ENCODE results near the gene CCS. TPM values are rescaled to one million over a fixed set of nuclear protein-coding genes. Genes with fewer than 3 reads are reported as not detected.
A peak's percentile ranks its signal among the peaks of the same experiment; 100 is the strongest.

CCS gene
- total RNA-seq, 3 donors from 2014 or later (not counting 1 experiment from before 2014, with no cell fraction given): 27.1 to 35.6 (median 32.4) TPM

GRCh38 chr11:66607126-66607834 is 14.3 kb downstream of the CCS start:
- Mint-ChIP-seq H3K27ac (no peak overlapping the region), H3K9me3 (no peaks in the 10 kb centered on the region), H3K27me3 (ENCODE audit: low read depth in 2 of 2) (no peaks in the 10 kb centered on the region), H3K36me3 (no peaks in the 10 kb centered on the region), H3K4me3 (no peak overlapping the region), H3K4me1 (peaks cover 5 to 15% of the 10 kb centered on the region in 2 donors)
- H3K27ac ChIP-seq (ENCODE audit: low read length): no peak overlapping the region
- DNase-seq (no peak), ATAC-seq (no peak)
- H3K27me3 ChIP-seq (ENCODE audit: control insufficient read depth, insufficient read depth, low read length): no peaks in the 10 kb centered on the region
- 91% methylated on average over 8 of the region's 8 CpGs for WGBS (ENCODE audit: insufficient coverage)
- peaks cover 19% of the 10 kb centered on the region for H3K4me1 ChIP-seq (ENCODE audit: control insufficient read depth, insufficient read depth, low read length)
- H3K36me3 ChIP-seq (ENCODE audit: control insufficient read depth, insufficient read depth, low read length): peaks cover 17% of the 10 kb centered on the region
- H3K4me3 ChIP-seq (ENCODE audit: low read length): no peak overlapping the region
- no peaks in the 10 kb centered on the region for H3K9me3 ChIP-seq (ENCODE audit: control insufficient read depth, insufficient read depth, low read length)
- TF ChIP-seq CTCF (IDR thresholded peaks at IDR 0.05): no peak
- intact Hi-C loops (cut with micrococcal nuclease): no loop called here

GRCh38 chr11:66609721-66610617 is 17.0 kb downstream of the CCS start:
- Histone ChIP-seq H3K4me1 (ENCODE audit: control insufficient read depth, insufficient read depth, low read length) (peaks cover 19% of the 10 kb centered on the region), H3K36me3 (ENCODE audit: control insufficient read depth, insufficient read depth, low read length) (peaks cover 13% of the 10 kb centered on the region), H3K27me3 (ENCODE audit: control insufficient read depth, insufficient read depth, low read length) (no peaks in the 10 kb centered on the region), H3K4me3 (ENCODE audit: low read length) (no peak overlapping the region), H3K9me3 (ENCODE audit: control insufficient read depth, insufficient read depth, low read length) (no peaks in the 10 kb centered on the region), H3K27ac (ENCODE audit: low read length) (peak overlapping the region; percentile 49)
- intact Hi-C loops (cut with micrococcal nuclease): no loop called here
- TF ChIP-seq CTCF (IDR thresholded peaks at IDR 0.05): no peak
- peak overlapping the region; percentile 75 to 78 for H3K27ac Mint-ChIP-seq
- H3K9me3 Mint-ChIP-seq: no peaks in the 10 kb centered on the region
- DNase-seq (no peak), ATAC-seq (peak; percentile 57 to 74 (median 60))
- H3K4me3 Mint-ChIP-seq: peak overlapping the region; percentile 32
- 68% methylated on average over 3 of the region's 4 CpGs for WGBS (ENCODE audit: insufficient coverage)
- no peaks in the 10 kb centered on the region for H3K36me3 Mint-ChIP-seq
- no peaks in the 10 kb centered on the region for H3K27me3 Mint-ChIP-seq (ENCODE audit: low read depth in 2 of 2)
- peaks cover 5 to 15% of the 10 kb centered on the region in 2 donors for H3K4me1 Mint-ChIP-seq

GRCh38 chr11:66612458-66612857 is 19.5 kb downstream of the CCS start:
- TF ChIP-seq CTCF (IDR thresholded peaks at IDR 0.05): no peak
- no peak overlapping the region for H3K27ac Mint-ChIP-seq
- no peak overlapping the region for H3K27ac ChIP-seq (ENCODE audit: low read length)
- WGBS (ENCODE audit: insufficient coverage): 100% methylated on average over 1 of the region's 1 CpG
- no peaks in the 10 kb centered on the region for H3K9me3 ChIP-seq (ENCODE audit: control insufficient read depth, insufficient read depth, low read length)
- H3K9me3 Mint-ChIP-seq: no peaks in the 10 kb centered on the region
- peaks cover 29% of the 10 kb centered on the region for H3K4me1 ChIP-seq (ENCODE audit: control insufficient read depth, insufficient read depth, low read length)
- no peaks in the 10 kb centered on the region for H3K36me3 ChIP-seq (ENCODE audit: control insufficient read depth, insufficient read depth, low read length)
- ATAC-seq: no peak
- no peaks in the 10 kb centered on the region for H3K27me3 Mint-ChIP-seq (ENCODE audit: low read depth in 2 of 2)
- intact Hi-C loops (cut with micrococcal nuclease): no loop called here
- no peaks in the 10 kb centered on the region for H3K36me3 Mint-ChIP-seq
- H3K4me1 Mint-ChIP-seq: peaks cover 22 to 28% of the 10 kb centered on the region in 2 donors
- H3K27me3 ChIP-seq (ENCODE audit: control insufficient read depth, insufficient read depth, low read length): no peaks in the 10 kb centered on the region
- H3K4me3 ChIP-seq (ENCODE audit: low read length): no peak overlapping the region
- no peak overlapping the region for H3K4me3 Mint-ChIP-seq
- no peak for DNase-seq
